Stimulated activated CD4-positive, alpha-beta T cell treated with anti-CD3 and anti-CD28 coated beads, Interleukin-2, amount 100 ng/mL, for 24 hours (primary cell): ENCODE measurements around the gene TUBA4B.
"Not testable (repeated sequence)": the region's sequence is repeated elsewhere in the genome, so short reads cannot be mapped to it uniquely, and the experiment has no call there.

Experiments used
- DNase-seq, 2 donors: peaks; one replicate each; pipeline ENCODE4 v3.0.0-alpha.2; 2020

Gene TUBA4B

GRCh38 chr2:219248845-219249202, 4.2 kb upstream of the TUBA4B start:
- no peak for DNase-seq

GRCh38 chr2:219249203-219249980, 3.7 kb upstream of the TUBA4B start:
- DNase-seq, result peak; percentile 37 to 50

- DNase-seq, result no peak
These were observed 2.8 kb upstream of the TUBA4B start for GRCh38 chr2:219250049-219250781.

- no peak for DNase-seq
These were observed 1.4 kb upstream of the TUBA4B start for GRCh38 chr2:219251656-219252055.

GRCh38 chr2:219252084-219252483, 959 bp upstream of the TUBA4B start:
- peak; percentile 41 to 42 for DNase-seq

- peak in 1 of 2 donors; percentile 56 for DNase-seq
These were observed 508 bp upstream of the TUBA4B start for GRCh38 chr2:219252570-219252899.

GRCh38 chr2:219253753-219254589, 928 bp downstream of the TUBA4B start, which contains the start of gene TUBA4A:
Gene TUBA4A, minus strand, starts transcription at chr2:219253918. Its CDS starts 60 bp downstream, at chr2:219253858.
- DNase-seq, result peak; percentile 91 to 92

GRCh38 chr2:219254590-219255201, 1.7 kb downstream of the TUBA4B start:
- peak; percentile 26 to 49 for DNase-seq

- DNase-seq, result not testable (repeated sequence)
These were observed 5.9 kb downstream of the TUBA4B start for GRCh38 chr2:219258942-219259341.

- no peak for DNase-seq
These were observed 8.2 kb downstream of the TUBA4B start for GRCh38 chr2:219261024-219261855.

GRCh38 chr2:219266232-219266631, 13.2 kb downstream of the TUBA4B start:
- no peak for DNase-seq

GRCh38 chr2:219266886-219267285, 13.8 kb downstream of the TUBA4B start:
- DNase-seq, result no peak

GRCh38 chr2:219268294-219268693, 15.3 kb downstream of the TUBA4B start:
- no peak for DNase-seq

- no peak for DNase-seq
These were observed 16.5 kb downstream of the TUBA4B start for GRCh38 chr2:219269362-219270054.

GRCh38 chr2:219270055-219270372, 17.0 kb downstream of the TUBA4B start:
- DNase-seq, result no peak

GRCh38 chr2:219271021-219271420, 18.0 kb downstream of the TUBA4B start:
- no peak for DNase-seq

GRCh38 chr2:219272356-219272755, 19.3 kb downstream of the TUBA4B start:
- no peak for DNase-seq

- no peak for DNase-seq
These were observed 20.0 kb downstream of the TUBA4B start for GRCh38 chr2:219272995-219273394.

- no peak for DNase-seq
These were observed 20.9 kb downstream of the TUBA4B start for GRCh38 chr2:219273937-219274336.

- DNase-seq, result no peak
These were observed 21.4 kb downstream of the TUBA4B start for GRCh38 chr2:219274361-219274921.
